CMK (cell line): ENCODE measurements around the gene POU4F2.

ENCODE experiments used
- DNase-seq: peaks from one replicate; pipeline ENCODE4 v3.0.0-alpha.2; 2010; ENCODE audit warnings: low read depth

The POU4F2 gene

GRCh38 chr4:146638786-146639505 lies at the start of gene POU4F2:
TSS of gene POU4F2 (plus strand) at chr4:146638893. CDS start at chr4:146639141, 248 bp downstream.
- DNase-seq, result no peak

GRCh38 chr4:146590801-146591200 lies 47.9 kb upstream of the POU4F2 start:
- no peak for DNase-seq

GRCh38 chr4:146592019-146592418 lies 46.7 kb upstream of the POU4F2 start:
- no peak for DNase-seq

GRCh38 chr4:146632770-146633470 lies 5.8 kb upstream of the POU4F2 start:
- DNase-seq, result no peak

- no peak for DNase-seq
These were observed 5.3 kb upstream of the POU4F2 start for GRCh38 chr4:146633471-146633800.

- no peak for DNase-seq
These were observed 3.9 kb upstream of the POU4F2 start for GRCh38 chr4:146634825-146635224.

- no peak for DNase-seq
These were observed 916 bp upstream of the POU4F2 start for GRCh38 chr4:146637621-146638332.

- DNase-seq, result no peak
These were observed 334 bp upstream of the POU4F2 start for GRCh38 chr4:146638333-146638785.

GRCh38 chr4:146639506-146639932 lies 826 bp downstream of the POU4F2 start:
- DNase-seq, result no peak

- no peak for DNase-seq
These were observed 1.4 kb downstream of the POU4F2 start for GRCh38 chr4:146640021-146640464.

- DNase-seq, result no peak
These were observed 1.9 kb downstream of the POU4F2 start for GRCh38 chr4:146640465-146641061.

- DNase-seq, result no peak
These were observed 3.1 kb downstream of the POU4F2 start for GRCh38 chr4:146641762-146642161.

GRCh38 chr4:146643812-146644401 lies 5.2 kb downstream of the POU4F2 start:
- no peak for DNase-seq

GRCh38 chr4:146645921-146646320 lies 7.2 kb downstream of the POU4F2 start:
- no peak for DNase-seq

GRCh38 chr4:146646593-146647325 lies 8.1 kb downstream of the POU4F2 start:
- no peak for DNase-seq

GRCh38 chr4:146647615-146648460 lies 9.1 kb downstream of the POU4F2 start:
- no peak for DNase-seq

GRCh38 chr4:146648461-146648783 lies 9.7 kb downstream of the POU4F2 start:
- DNase-seq, result no peak

GRCh38 chr4:146649232-146649631 lies 10.5 kb downstream of the POU4F2 start:
- DNase-seq, result no peak

- DNase-seq, result no peak
These were observed 11.3 kb downstream of the POU4F2 start for GRCh38 chr4:146650034-146650433.

- no peak for DNase-seq
These were observed 16.2 kb downstream of the POU4F2 start for GRCh38 chr4:146654687-146655520.
